ENCODE results near the gene TYMP. TPM values are rescaled to one million over a fixed set of nuclear protein-coding genes. Genes with fewer than 3 reads are reported as not detected.

Gene TYMP
- total RNA-seq, 1 experiment from 2014 or later: 5.9 TPM

DNA sequence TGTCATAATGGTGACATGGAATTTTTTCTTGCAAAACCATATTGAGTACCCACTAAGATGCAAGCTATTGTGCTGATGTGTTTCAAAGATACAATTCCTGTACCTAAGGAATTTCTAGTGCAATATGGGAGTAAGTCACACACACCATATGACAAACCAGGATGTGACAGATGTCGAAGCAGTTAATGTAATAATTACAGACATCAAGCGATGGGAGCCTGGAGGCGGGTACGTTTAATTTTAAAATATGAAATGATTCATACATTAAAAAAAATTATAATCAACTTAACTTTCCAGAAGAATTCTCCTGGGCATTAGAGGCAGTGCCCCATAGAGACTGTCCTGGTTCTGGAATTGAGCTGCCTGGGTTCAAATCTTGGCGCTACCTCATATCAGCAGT, 26.9 kb upstream of the TYMP start:
- ChIA-PET CTCF (no interaction called here), POLR2A (ENCODE audit: unreplicated experiment) (no interaction called here)
- Histone ChIP-seq H3K4me2 (no peak overlapping the region), H3K9me3 (ENCODE audit: insufficient read depth, low read depth) (no peaks in the 10 kb centered on the region), H4K20me1 (ENCODE audit: insufficient read depth) (no peaks in the 10 kb centered on the region), H3K36me3 (ENCODE audit: low read depth) (no peaks in the 10 kb centered on the region), H3K4me1 (replicated peaks; ENCODE audit: insufficient read depth) (no peaks in the 10 kb centered on the region), H3K27ac (no peak overlapping the region), H3K9me2 (ENCODE audit: insufficient read depth) (no peaks in the 10 kb centered on the region), H3F3A (ENCODE audit: insufficient read depth, low read depth) (no peaks in the 10 kb centered on the region), H3K79me2 (ENCODE audit: low read depth) (no peaks in the 10 kb centered on the region), H3K27me3 (ENCODE audit: insufficient read depth, low read depth) (no peaks in the 10 kb centered on the region), H2AFZ (no peak overlapping the region), H3K4me3 (no peak overlapping the region)
- TF ChIP-seq, protein P1, sequence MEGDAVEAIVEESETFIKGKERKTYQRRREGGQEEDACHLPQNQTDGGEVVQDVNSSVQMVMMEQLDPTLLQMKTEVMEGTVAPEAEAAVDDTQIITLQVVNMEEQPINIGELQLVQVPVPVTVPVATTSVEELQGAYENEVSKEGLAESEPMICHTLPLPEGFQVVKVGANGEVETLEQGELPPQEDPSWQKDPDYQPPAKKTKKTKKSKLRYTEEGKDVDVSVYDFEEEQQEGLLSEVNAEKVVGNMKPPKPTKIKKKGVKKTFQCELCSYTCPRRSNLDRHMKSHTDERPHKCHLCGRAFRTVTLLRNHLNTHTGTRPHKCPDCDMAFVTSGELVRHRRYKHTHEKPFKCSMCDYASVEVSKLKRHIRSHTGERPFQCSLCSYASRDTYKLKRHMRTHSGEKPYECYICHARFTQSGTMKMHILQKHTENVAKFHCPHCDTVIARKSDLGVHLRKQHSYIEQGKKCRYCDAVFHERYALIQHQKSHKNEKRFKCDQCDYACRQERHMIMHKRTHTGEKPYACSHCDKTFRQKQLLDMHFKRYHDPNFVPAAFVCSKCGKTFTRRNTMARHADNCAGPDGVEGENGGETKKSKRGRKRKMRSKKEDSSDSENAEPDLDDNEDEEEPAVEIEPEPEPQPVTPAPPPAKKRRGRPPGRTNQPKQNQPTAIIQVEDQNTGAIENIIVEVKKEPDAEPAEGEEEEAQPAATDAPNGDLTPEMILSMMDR (conservative IDR thresholded peaks at IDR 0.05): no peak
- no peak for TF ChIP-seq EZH2 (IDR thresholded peaks at IDR 0.05; ENCODE audit: low read depth)
- no TSS peak for BruUV-seq (replicated peaks)
- DNase-seq: no peak
- intact Hi-C loops (cut with micrococcal nuclease; ENCODE audit: unreplicated experiment): no loop called here

DNA sequence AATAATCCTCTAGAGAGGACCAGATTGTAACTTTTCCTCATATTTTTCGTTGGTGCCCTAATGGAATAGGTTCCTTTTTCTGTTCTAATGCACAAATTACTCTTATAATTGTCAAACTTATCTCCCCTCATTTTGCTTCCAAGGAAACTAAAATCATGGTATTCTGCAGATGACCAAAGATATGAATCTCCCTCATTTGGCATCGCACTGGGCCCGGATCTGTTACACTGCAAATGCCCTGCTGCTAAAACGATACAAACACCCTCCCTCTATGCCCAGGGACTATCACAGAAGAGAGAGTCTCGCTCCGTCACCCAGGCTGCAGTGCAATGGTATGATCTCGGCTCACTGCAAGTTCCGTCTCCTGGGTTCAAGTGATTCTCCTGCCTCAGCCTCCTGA, 23.5 kb upstream of the TYMP start:
- BruUV-seq (replicated peaks): no TSS peak
- Histone ChIP-seq H3K4me3 (no peak overlapping the region), H3K27ac (no peak overlapping the region), H2AFZ (no peak overlapping the region), H3K27me3 (ENCODE audit: insufficient read depth, low read depth) (no peaks in the 10 kb centered on the region), H3F3A (ENCODE audit: insufficient read depth, low read depth) (no peaks in the 10 kb centered on the region), H3K36me3 (ENCODE audit: low read depth) (no peaks in the 10 kb centered on the region), H3K4me2 (no peak overlapping the region), H3K9me2 (ENCODE audit: insufficient read depth) (no peaks in the 10 kb centered on the region), H3K9me3 (ENCODE audit: insufficient read depth, low read depth) (no peaks in the 10 kb centered on the region), H3K4me1 (replicated peaks; ENCODE audit: insufficient read depth) (no peaks in the 10 kb centered on the region), H4K20me1 (ENCODE audit: insufficient read depth) (no peaks in the 10 kb centered on the region), H3K79me2 (ENCODE audit: low read depth) (no peaks in the 10 kb centered on the region)
- intact Hi-C loops (cut with micrococcal nuclease; ENCODE audit: unreplicated experiment): no loop called here
- CTCF ChIA-PET: no interaction called here
- no peak for TF ChIP-seq EZH2 (IDR thresholded peaks at IDR 0.05; ENCODE audit: low read depth)
- TF ChIP-seq, protein P1 (conservative IDR thresholded peaks at IDR 0.05): no peak
- POLR2A ChIA-PET (ENCODE audit: unreplicated experiment): no interaction called here
- DNase-seq: no peak

DNA sequence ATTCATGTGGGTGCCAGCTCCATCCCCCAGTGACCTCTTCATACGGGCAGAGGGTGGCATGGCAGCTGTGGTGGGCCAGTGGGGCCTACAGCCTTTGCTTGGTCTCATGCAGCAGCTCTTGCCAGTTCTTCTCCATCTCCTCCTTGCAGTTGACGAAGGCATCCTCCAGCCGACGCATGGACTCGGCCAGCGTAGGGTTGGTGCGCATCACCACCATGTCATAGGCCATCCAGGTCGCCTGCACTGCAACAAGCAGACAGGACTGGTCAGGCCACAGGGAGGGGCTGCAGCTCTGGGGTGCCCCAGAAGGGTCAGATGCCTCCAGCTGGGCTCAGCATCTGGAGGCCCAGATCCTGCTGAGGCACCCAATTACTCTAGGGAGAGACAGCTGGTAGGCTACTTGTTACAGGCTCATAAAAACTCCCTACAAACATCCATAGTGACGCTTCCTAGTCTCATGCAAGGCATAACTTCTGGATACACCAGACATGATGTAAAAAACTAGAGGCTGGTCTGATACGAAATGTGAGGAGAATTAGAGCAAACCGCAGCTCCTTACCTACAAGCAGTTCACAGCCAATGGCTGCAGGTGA, 21.4 kb upstream of the TYMP start:
- no peaks in the 10 kb centered on the region for H3K27me3 ChIP-seq (ENCODE audit: insufficient read depth, low read depth)
- H3K27ac ChIP-seq: no peak overlapping the region
- H3K79me2 ChIP-seq (ENCODE audit: low read depth): no peaks in the 10 kb centered on the region
- H3K4me1 ChIP-seq (replicated peaks; ENCODE audit: insufficient read depth): peaks cover 2% of the 10 kb centered on the region; the same call in 1 of the 2 replicates
- intact Hi-C loops (cut with micrococcal nuclease; ENCODE audit: unreplicated experiment): no loop called here
- no peaks in the 10 kb centered on the region for H3K36me3 ChIP-seq (ENCODE audit: low read depth)
- no peaks in the 10 kb centered on the region for H3K9me3 ChIP-seq (ENCODE audit: insufficient read depth, low read depth)
- H3F3A ChIP-seq (ENCODE audit: insufficient read depth, low read depth): no peaks in the 10 kb centered on the region
- no peaks in the 10 kb centered on the region for H4K20me1 ChIP-seq (ENCODE audit: insufficient read depth)
- ChIA-PET CTCF (interaction anchor here (0.6 kb wide), 1 partner anchor 22 kb away, joined by 7 read pairs; no protein-coding TSS in a partner anchor), POLR2A (ENCODE audit: unreplicated experiment) (interaction anchor here (0.6 kb wide), 1 partner anchor 12 kb away, joined by 5 read pairs; no protein-coding TSS in a partner anchor)
- no peak overlapping the region for H2AFZ ChIP-seq
- no peak overlapping the region for H3K4me2 ChIP-seq
- no peak overlapping the region for H3K4me3 ChIP-seq
- no peak for DNase-seq
- TF ChIP-seq, protein P1 (conservative IDR thresholded peaks at IDR 0.05): no peak
- no peak for TF ChIP-seq EZH2 (IDR thresholded peaks at IDR 0.05; ENCODE audit: low read depth)
- no TSS peak for BruUV-seq (replicated peaks)
- H3K9me2 ChIP-seq (ENCODE audit: insufficient read depth): no peaks in the 10 kb centered on the region
